ENCODE results near the gene MXRA7.
"Not testable (repeated sequence)": the region's sequence is repeated elsewhere in the genome, so short reads cannot be mapped to it uniquely, and the experiment has no call there.

MXRA7 gene, protein sequence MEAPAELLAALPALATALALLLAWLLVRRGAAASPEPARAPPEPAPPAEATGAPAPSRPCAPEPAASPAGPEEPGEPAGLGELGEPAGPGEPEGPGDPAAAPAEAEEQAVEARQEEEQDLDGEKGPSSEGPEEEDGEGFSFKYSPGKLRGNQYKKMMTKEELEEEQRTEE

GRCh38 chr17:76710863-76711611, at the start of gene MXRA7:
Gene MXRA7, minus strand, starts transcription at chr17:76710965. Its CDS starts 19 bp downstream, at chr17:76710946.
- CTCF ChIA-PET = interaction anchor here (1.2 kb wide), 1 partner anchor 30 kb away, joined by 3 read pairs; no protein-coding TSS in a partner anchor
- H3K36me3 Mint-ChIP-seq = peaks cover 28% of the 10 kb centered on the region
- H3K4me3 Mint-ChIP-seq = peak within 1 kb of the TSS; percentile 69
- H3K27me3 Mint-ChIP-seq = peaks cover 32% of the 10 kb centered on the region
- H3K9me3 Mint-ChIP-seq = no peaks in the 10 kb centered on the region
- no peak within 1 kb of the TSS for H3K27ac Mint-ChIP-seq
- peaks cover 45% of the 10 kb centered on the region for H3K4me1 Mint-ChIP-seq
- DNase-seq = peak; percentile 72

- Mint-ChIP-seq H3K9me3 (no peaks in the 10 kb centered on the region), H3K27ac (no peak overlapping the region), H3K36me3 (peaks cover 21% of the 10 kb centered on the region), H3K27me3 (no peaks in the 10 kb centered on the region), H3K4me1 (peaks cover 12% of the 10 kb centered on the region), H3K4me3 (no peak overlapping the region)
- CTCF ChIA-PET = no interaction called here
- DNase-seq = no peak
Measured at GRCh38 chr17:76758570-76758969, 47.8 kb upstream of the MXRA7 start.

- no peak for DNase-seq
- Mint-ChIP-seq H3K4me1 (peaks cover 24% of the 10 kb centered on the region), H3K36me3 (peaks cover 18% of the 10 kb centered on the region), H3K9me3 (no peaks in the 10 kb centered on the region), H3K27me3 (no peaks in the 10 kb centered on the region), H3K4me3 (no peak overlapping the region), H3K27ac (no peak overlapping the region)
- CTCF ChIA-PET = no interaction called here
Measured at GRCh38 chr17:76757256-76757655, 46.5 kb upstream of the MXRA7 start.

DNA sequence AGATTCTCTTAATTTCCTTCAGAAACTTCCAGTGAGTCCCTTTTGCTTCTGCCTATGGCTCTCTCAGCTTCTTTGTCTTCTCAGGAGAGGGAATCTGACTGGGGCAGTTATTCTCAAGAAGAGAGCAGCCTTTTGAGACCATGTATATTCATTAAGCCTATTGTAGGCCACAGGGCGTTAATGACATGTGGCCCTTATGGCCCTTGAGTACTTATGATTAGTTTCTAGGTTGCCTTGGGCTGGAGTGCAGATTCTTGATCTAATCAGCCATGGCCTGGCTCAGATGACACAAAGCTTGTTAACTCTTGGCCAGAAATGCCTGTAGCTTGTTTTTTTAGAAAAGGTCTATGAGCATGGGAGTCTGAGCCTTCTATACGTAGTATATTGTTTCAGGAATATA, 44.5 kb upstream of the MXRA7 start:
- H3K27me3 Mint-ChIP-seq = no peaks in the 10 kb centered on the region
- H3K4me1 Mint-ChIP-seq = peaks cover 32% of the 10 kb centered on the region
- no peaks in the 10 kb centered on the region for H3K9me3 Mint-ChIP-seq
- no peak for DNase-seq
- H3K4me3 Mint-ChIP-seq = no peak overlapping the region
- CTCF ChIA-PET = no interaction called here
- peak overlapping the region; percentile 72 for H3K27ac Mint-ChIP-seq
- peaks cover 21% of the 10 kb centered on the region for H3K36me3 Mint-ChIP-seq

DNA sequence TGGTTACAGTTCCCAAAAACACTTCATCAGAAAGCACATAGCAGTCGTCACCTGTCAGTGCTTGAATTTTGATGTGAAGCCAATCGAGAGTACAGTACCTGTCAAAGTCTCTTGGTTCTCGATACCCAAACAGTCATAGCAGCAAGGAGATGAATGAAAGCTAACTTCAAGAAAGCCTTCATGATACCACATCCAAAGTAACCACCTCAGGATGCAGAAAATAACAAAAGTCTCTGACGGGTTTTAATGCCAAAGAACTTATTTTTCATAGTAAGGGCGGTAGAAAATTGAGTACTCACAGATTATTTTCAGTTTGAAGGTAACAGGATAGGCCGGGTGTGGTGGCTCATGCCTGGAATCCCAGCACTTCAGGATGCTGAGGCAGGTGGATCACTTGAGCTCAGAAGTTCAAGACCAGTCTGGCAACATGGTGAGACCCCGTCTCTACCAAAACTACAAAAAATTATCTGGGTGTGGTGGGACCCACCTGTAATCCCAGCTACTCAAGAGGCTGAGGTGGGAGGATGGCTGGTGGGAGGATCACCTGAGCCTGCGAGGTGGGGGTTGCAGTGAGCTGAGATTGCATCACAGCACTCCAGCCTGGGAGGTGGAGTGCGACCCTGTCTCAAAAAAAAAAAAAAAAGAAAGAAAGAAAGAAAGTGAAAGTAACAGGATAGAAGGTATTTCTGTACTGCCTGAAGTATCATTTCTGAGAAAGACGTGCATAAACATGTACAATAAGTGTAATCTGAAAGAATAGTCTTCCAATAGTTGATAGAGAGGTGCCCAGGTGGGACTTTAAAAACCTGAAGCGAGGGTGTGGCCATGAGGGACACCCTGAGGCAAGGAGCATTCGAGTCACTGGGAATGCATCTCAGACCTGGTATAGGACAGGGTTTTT, 42.5 kb upstream of the MXRA7 start:
- H3K27ac Mint-ChIP-seq = peak overlapping the region; percentile 99
- CTCF ChIA-PET = no interaction called here

GRCh38 chr17:76752006-76752405, 41.2 kb upstream of the MXRA7 start:
- peaks cover 32% of the 10 kb centered on the region for H3K4me1 Mint-ChIP-seq
- CTCF ChIA-PET = interaction anchor here (1.3 kb wide), 1 partner anchor 25 kb away, joined by 3 read pairs; no protein-coding TSS in a partner anchor
- H3K27me3 Mint-ChIP-seq = no peaks in the 10 kb centered on the region
- DNase-seq = no peak
- H3K4me3 Mint-ChIP-seq = peak overlapping the region; percentile 62
- H3K36me3 Mint-ChIP-seq = peaks cover 22% of the 10 kb centered on the region
- H3K27ac Mint-ChIP-seq = peak overlapping the region; percentile 99
- H3K9me3 Mint-ChIP-seq = no peaks in the 10 kb centered on the region

More for the DNA sequence above, 42.5 kb upstream of the MXRA7 start:
- peaks cover 23% of the 10 kb centered on the region for H3K36me3 Mint-ChIP-seq
- peaks cover 35% of the 10 kb centered on the region for H3K4me1 Mint-ChIP-seq
- H3K4me3 Mint-ChIP-seq = peak overlapping the region; percentile 84
- H3K9me3 Mint-ChIP-seq = no peaks in the 10 kb centered on the region
- H3K27me3 Mint-ChIP-seq = no peaks in the 10 kb centered on the region
- DNase-seq = peak; percentile 62

- CTCF ChIA-PET = interaction anchor here (1.3 kb wide), 1 partner anchor 24 kb away, joined by 3 read pairs; no protein-coding TSS in a partner anchor
- Mint-ChIP-seq H3K4me3 (no peak overlapping the region), H3K36me3 (peaks cover 25% of the 10 kb centered on the region), H3K9me3 (no peaks in the 10 kb centered on the region), H3K27me3 (no peaks in the 10 kb centered on the region), H3K4me1 (peaks cover 31% of the 10 kb centered on the region), H3K27ac (peak overlapping the region; percentile 99)
- no peak for DNase-seq
Measured at GRCh38 chr17:76751416-76751993, 40.7 kb upstream of the MXRA7 start.

DNA sequence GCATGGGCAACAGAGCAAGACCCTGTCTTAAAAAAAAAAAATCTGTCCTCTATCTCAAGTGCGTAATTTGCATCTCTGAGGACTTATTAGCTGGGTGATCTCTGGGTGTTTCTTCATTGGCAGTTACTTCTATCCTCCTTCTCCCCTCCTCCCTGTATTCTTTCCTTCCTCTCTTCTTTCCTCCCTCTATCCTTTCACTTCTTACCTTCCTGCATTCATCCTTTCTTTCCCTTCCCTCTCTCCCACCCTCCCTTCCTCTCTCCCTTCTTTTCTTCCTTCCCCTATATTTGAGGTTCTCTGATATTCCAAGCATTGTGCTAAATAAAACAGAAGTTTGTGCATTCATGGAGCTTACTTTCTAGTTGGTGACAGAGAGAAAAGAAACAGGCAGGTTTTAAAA, 37.9 kb upstream of the MXRA7 start:
- H3K36me3 Mint-ChIP-seq = peaks cover 45% of the 10 kb centered on the region
- no peak overlapping the region for H3K4me3 Mint-ChIP-seq
- H3K27ac Mint-ChIP-seq = peak overlapping the region; percentile 2
- peaks cover 27% of the 10 kb centered on the region for H3K4me1 Mint-ChIP-seq
- H3K9me3 Mint-ChIP-seq = no peaks in the 10 kb centered on the region
- no peak for DNase-seq
- H3K27me3 Mint-ChIP-seq = no peaks in the 10 kb centered on the region
- CTCF ChIA-PET = interaction anchor here (1.2 kb wide), 1 partner anchor 21 kb away, joined by 3 read pairs; no protein-coding TSS in a partner anchor

- no peak overlapping the region for H3K27ac Mint-ChIP-seq
- no peak overlapping the region for H3K4me3 Mint-ChIP-seq
- no peaks in the 10 kb centered on the region for H3K27me3 Mint-ChIP-seq
- peaks cover 47% of the 10 kb centered on the region for H3K36me3 Mint-ChIP-seq
- H3K4me1 Mint-ChIP-seq = peaks cover 19% of the 10 kb centered on the region
- CTCF ChIA-PET = interaction anchor here (1.2 kb wide), 1 partner anchor 20 kb away, joined by 3 read pairs; no protein-coding TSS in a partner anchor
- no peak for DNase-seq
- H3K9me3 Mint-ChIP-seq = no peaks in the 10 kb centered on the region
Measured at GRCh38 chr17:76747716-76748363, 37.1 kb upstream of the MXRA7 start.

DNA sequence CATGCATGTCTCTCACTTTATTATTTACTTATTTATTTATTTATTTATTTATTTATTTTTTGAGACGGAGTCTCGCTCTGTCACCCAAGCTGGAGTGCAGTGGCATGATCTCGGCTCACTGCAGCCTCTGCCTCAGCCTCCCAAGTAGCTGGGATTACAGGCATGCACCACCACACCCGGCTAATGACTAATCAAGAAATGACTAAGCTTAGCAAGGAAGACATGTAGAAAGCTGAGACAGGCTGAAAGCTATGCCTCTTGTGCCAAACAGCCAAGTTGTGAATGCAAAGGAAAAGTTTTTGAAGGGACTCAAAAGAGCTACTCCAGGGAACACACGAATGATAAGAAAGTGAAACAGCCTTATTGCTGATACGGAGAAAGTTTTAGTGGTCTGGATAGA, 35.0 kb upstream of the MXRA7 start:
- peaks cover 12% of the 10 kb centered on the region for H3K4me1 Mint-ChIP-seq
- H3K9me3 Mint-ChIP-seq, H3K27me3 Mint-ChIP-seq, H3K4me3 Mint-ChIP-seq, H3K27ac Mint-ChIP-seq, DNase-seq: not testable (repeated sequence)
- CTCF ChIA-PET = interaction anchor here (1.5 kb wide), 1 partner anchor 32 kb away, joined by 3 read pairs; no protein-coding TSS in a partner anchor
- H3K36me3 Mint-ChIP-seq = peaks cover 57% of the 10 kb centered on the region

GRCh38 chr17:76744747-76745146, 34.0 kb upstream of the MXRA7 start:
- Mint-ChIP-seq H3K27ac (no peak overlapping the region), H3K4me1 (peaks cover 14% of the 10 kb centered on the region), H3K36me3 (peaks cover 54% of the 10 kb centered on the region), H3K27me3 (no peaks in the 10 kb centered on the region), H3K9me3 (no peaks in the 10 kb centered on the region), H3K4me3 (no peak overlapping the region)
- CTCF ChIA-PET = no interaction called here
- DNase-seq = no peak

GRCh38 chr17:76742958-76743357, 32.2 kb upstream of the MXRA7 start:
- DNase-seq = no peak
- Mint-ChIP-seq H3K36me3 (peaks cover 50% of the 10 kb centered on the region), H3K4me1 (peaks cover 32% of the 10 kb centered on the region), H3K27me3 (no peaks in the 10 kb centered on the region), H3K27ac (no peak overlapping the region), H3K9me3 (no peaks in the 10 kb centered on the region), H3K4me3 (no peak overlapping the region)
- CTCF ChIA-PET = no interaction called here

DNA sequence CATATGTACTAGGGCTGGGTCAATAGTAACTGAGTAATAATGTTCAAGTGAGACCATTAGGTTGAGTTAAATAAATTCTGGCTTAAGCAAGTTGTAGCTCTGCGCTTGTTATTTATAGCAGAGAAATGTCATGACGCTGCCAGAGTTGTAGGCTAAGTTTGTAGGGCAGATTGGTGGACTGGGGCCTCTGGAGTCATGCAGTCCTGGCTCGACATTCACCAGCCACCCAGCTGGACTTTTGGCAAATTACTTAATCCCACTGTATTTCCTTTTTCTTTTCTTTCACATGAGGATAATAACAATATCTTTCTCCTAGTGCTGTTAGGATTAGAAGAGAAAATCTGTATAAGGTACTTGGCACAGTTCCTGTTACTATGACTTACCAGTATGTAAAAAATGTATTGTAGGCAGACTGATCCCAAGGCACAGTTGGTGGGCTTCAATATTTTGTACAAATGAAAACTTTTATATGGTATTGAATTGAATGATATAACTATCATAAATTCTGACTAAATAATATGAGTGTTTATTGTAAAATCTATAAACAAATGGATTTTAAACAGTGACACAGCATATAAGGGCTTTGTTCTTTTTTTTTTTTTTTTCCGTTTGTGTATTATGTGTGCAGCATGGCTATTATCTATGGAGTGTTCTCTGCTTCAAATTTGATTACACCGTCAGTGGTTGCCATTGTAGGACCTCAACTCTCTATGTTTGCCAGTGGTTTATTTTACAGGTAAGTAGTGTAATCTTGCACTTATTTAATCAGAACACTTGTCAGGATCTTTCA, 29.8 kb upstream of the MXRA7 start:
- Mint-ChIP-seq H3K27ac (no peak overlapping the region), H3K4me1 (peaks cover 28% of the 10 kb centered on the region), H3K36me3 (peaks cover 44% of the 10 kb centered on the region), H3K9me3 (no peaks in the 10 kb centered on the region), H3K27me3 (peaks cover 9% of the 10 kb centered on the region), H3K4me3 (no peak overlapping the region)
- CTCF ChIA-PET = interaction anchor here (0.6 kb wide), 1 partner anchor 271 kb away, joined by 4 read pairs; no protein-coding TSS in a partner anchor
- DNase-seq = no peak
